ENCODE results near the gene LRP1B.

LRP1B gene

GRCh38 chr2:140275427-140275826 lies 1855.4 kb downstream of the LRP1B start:
- FAIRE-seq, result no peak

- no peak for FAIRE-seq
Observed at GRCh38 chr2:140274891-140275290, 1855.9 kb downstream of the LRP1B start.

GRCh38 chr2:140273958-140274357 lies 1856.9 kb downstream of the LRP1B start:
- FAIRE-seq, result no peak

GRCh38 chr2:140273408-140273807 lies 1857.4 kb downstream of the LRP1B start:
- no peak for FAIRE-seq

- FAIRE-seq, result no peak
Observed at GRCh38 chr2:140270224-140270623, 1860.6 kb downstream of the LRP1B start.

- FAIRE-seq, result no peak
Observed at GRCh38 chr2:140269000-140269399, 1861.8 kb downstream of the LRP1B start.

- FAIRE-seq, result no peak
Observed at GRCh38 chr2:140262908-140263307, 1867.9 kb downstream of the LRP1B start.

- FAIRE-seq, result no peak
Observed at GRCh38 chr2:140257692-140258300, 1873.0 kb downstream of the LRP1B start.

GRCh38 chr2:140256080-140256479 lies 1874.7 kb downstream of the LRP1B start:
- no peak for FAIRE-seq

GRCh38 chr2:140249821-140250220 lies 1881.0 kb downstream of the LRP1B start:
- no peak for FAIRE-seq

- FAIRE-seq, result no peak
Observed at GRCh38 chr2:140248623-140249022, 1882.2 kb downstream of the LRP1B start.

GRCh38 chr2:140247451-140248195 lies 1883.2 kb downstream of the LRP1B start:
- no peak for FAIRE-seq

GRCh38 chr2:140246957-140247356 lies 1883.9 kb downstream of the LRP1B start:
- FAIRE-seq, result no peak

- FAIRE-seq, result no peak
Observed at GRCh38 chr2:140246058-140246457, 1884.8 kb downstream of the LRP1B start.

GRCh38 chr2:140242889-140243288 lies 1887.9 kb downstream of the LRP1B start:
- no peak for FAIRE-seq

- FAIRE-seq, result no peak
Observed at GRCh38 chr2:140234116-140234515, 1896.7 kb downstream of the LRP1B start.

- no peak for FAIRE-seq
Observed at GRCh38 chr2:140210963-140211362, 1919.9 kb downstream of the LRP1B start.

GRCh38 chr2:140205093-140205492 lies 1925.7 kb downstream of the LRP1B start:
- FAIRE-seq, result no peak

- no peak for FAIRE-seq
Observed at GRCh38 chr2:140203347-140203746, 1927.5 kb downstream of the LRP1B start.

GRCh38 chr2:140201572-140201971 lies 1929.2 kb downstream of the LRP1B start:
- no peak for FAIRE-seq

- no peak for FAIRE-seq
Observed at GRCh38 chr2:140200764-140201163, 1930.1 kb downstream of the LRP1B start.

- no peak for FAIRE-seq
Observed at GRCh38 chr2:140200307-140200706, 1930.5 kb downstream of the LRP1B start.

- no peak for FAIRE-seq
Observed at GRCh38 chr2:140199312-140199711, 1931.5 kb downstream of the LRP1B start.

- FAIRE-seq, result no peak
Observed at GRCh38 chr2:140187086-140187485, 1943.7 kb downstream of the LRP1B start.

GRCh38 chr2:140186313-140186712 lies 1944.5 kb downstream of the LRP1B start:
- no peak for FAIRE-seq
